GM21576 (cell line): Measurements from ENCODE around the gene IDH2.

Experiments used
- ATAC-seq: cut with Tn5 transposase; IDR thresholded peaks from one replicate; pipeline ENCODE4 v1.9.1; 2021; ENCODE audit warnings: mild to moderate bottlenecking, moderate library complexity; ENCODE audit not compliant: unreplicated experiment

IDH2 gene

DNA sequence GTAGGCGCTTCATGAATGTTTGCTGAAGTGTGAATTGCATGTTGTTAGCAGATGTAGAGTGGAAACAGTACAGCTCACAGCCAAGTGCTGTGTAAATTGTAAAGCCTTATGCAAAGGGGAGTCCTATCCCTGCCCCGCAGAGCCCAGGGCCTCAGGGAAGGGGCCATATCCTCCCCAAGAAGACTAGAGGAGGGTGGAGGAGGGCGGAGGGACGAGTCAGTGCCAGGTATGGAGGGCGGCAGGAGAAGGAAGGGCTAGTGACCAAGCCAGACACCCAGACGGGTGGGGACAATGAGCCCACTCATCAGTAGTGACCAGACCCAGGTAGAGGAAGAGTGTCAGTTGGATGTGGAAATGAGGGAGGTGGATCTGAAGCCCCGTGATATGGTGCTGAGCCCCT is 56.0 kb downstream of the IDH2 start:
- ATAC-seq, result no peak

DNA sequence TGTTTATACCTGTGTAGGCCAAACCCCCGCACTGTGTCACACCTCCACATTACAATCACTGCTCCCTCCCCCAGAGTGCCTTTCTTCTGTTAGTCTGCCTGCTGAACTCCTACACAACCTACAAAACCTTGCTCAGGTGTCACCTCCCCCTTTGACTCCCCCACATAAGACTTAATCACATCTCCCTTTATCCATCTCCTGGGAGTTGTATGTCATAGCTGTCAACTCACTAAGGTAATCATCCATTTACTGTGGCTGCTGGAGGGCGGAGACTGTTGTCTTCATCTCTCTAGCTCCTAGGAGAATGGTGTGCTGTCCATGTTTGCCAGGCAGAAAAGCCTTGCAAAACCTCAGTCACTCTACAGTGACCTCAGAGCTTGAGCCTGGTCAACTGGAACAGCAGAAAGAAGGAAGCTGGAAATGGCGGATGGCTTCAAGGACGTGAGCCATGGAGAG is 57.3 kb downstream of the IDH2 start:
- no peak for ATAC-seq

DNA sequence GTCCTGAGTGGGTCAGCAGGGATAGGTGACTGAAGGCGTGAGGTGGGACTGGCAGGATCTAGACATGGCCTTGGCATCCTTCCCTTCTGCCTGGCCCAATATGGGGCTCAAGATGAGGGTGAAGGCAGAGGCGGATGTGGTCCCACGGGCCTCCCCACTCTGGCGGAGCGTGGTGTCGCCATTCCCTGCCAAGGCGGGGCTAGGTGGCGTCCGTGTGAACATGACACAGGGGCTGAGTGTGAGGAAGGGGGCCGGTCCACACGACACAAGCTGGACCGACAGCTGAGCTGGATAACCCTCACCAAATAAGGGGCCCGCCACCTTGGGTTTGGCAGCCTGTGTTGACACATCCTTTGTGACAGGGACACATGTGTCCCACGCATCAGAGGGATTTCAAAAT is 58.1 kb downstream of the IDH2 start:
- ATAC-seq, result no peak

DNA sequence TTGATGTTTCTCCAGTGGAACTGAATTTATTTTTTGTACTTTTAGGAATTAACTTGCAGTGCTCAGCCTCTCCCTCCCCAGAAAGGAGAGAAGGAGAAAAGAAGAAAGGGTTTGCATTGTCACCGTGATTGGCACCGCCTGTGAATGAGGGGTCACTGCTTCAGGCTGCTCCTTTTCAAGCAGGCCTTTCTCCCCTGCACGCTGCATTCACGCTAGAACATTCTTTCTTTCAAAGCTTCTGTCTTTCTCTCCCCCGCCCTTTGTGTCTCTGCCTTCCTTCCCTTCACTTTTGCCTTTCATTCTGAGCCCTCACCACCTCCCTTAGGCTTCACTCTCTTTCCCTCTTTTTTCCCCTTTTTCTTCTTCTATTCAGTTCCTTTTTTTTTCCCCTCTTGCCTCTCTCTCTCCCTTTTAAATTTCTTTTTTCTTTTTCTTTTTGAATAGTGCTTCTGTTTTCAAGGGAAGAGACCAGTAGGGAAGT is 58.7 kb downstream of the IDH2 start:
- no peak for ATAC-seq

DNA sequence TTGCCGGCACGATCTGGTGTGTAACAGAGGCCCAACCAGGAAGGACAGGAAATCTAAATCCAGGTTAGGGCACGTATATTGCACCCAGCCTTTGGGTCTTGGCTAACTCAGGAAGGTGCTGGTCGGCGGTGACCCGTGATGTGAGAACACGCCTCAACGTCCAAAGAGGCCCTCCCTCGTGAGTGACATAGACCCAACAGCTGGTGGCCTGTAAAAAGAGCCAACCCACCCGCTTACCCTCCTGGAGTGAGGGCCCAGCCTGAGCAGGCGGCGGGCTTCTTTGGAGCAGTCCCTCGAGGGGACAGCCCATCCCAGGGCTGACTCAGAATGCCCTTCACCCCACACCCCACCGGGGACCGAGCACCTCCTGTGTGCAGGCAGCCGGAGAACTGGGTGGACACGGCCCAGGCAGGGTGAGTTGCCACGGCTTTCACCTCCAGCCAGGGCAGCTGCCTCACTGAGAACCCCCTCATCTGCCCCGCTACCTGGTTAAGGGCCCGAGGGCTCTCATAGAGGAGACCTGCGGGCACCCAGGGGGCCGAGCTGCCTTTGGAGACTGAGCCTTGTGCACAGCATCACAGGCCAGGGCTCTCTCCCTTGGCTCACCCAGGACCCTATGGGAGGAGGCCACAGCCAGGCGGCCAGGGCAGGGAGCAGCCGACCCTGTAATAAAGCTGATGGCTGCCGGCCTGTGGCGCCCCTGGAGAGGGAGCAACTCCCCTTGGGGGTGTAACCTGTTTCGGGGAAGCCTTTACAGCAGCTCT is 59.3 kb downstream of the IDH2 start:
- no peak for ATAC-seq

DNA sequence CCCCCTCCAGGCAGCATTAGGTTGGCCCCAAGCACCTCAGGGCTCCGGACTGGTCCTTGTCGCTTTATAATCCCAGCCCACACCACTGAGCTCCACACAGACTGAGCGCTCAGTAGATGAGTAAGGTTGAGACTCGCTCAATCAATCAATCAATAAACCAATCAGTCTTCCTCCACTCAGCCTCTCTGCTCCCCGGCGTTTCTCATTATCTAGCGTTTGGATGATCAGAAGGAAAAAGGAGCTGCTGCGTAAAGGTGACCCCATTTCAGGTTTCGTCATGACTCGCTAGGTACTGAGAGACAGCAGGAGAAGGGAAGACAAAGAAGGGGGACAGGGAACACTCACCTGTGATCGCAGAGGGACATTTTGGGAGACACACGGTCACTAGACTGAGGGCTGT is 59.9 kb downstream of the IDH2 start:
- ATAC-seq, result no peak

DNA sequence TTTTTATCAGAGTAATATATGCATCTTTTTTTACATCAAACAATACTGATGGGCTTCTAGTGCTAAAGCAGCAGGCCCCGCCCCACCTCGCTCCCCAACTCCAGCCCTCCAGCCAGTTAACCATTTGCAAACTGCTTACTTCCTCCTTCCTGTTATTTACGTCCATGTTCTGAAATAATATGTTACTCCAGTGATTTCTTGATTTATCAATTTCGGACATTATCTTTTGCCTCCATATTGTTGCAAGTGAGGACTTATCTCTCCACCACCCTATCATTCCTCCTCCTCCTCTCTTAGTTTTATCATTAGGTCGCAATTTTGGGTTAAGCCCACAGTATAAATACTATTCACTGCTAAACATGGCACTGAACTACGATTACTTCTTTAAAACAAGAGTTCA is 61.6 kb downstream of the IDH2 start:
- ATAC-seq, result no peak

DNA sequence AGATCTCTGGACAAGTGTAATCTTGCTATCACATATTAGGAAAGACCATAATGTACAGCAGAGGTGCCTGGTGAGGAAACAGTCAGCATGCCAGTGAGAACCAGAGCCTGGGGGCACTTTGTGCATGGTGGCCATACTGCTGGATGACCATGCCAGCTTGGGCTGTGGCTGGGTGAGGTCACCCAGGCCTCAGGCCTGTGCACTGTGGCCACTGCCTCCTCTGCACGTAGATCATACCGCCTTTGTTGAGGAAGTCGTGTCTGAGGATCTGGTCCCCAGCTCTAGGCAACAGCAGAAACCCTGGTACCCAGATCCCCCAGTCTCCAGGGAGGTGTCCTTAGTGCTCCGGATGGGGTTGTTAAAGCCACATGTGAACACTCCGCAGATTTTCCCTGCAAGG is 62.3 kb downstream of the IDH2 start:
- ATAC-seq, result no peak

DNA sequence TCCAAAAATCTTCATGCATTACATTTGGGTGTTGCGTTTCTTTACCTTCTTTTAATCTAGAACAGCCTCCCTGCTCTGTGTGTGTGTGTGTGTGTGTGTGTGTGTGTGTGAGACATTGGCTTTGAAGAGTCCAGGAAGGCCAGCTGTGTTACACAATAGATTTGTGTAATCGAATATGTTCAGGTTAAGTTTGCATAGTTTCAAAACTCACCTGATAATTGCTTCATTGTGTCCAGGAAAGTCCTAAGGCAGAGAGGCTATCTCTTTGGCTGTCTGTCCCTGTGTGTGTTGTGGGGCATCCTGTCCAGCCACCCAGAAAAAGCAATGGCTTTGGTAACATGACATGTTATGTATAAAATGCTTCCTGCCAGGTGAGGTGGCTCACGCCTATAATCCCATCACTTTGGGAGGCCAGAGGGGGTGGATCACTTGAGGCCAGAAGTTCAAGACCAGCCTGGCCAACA is 63.6 kb downstream of the IDH2 start:
- no peak for ATAC-seq

DNA sequence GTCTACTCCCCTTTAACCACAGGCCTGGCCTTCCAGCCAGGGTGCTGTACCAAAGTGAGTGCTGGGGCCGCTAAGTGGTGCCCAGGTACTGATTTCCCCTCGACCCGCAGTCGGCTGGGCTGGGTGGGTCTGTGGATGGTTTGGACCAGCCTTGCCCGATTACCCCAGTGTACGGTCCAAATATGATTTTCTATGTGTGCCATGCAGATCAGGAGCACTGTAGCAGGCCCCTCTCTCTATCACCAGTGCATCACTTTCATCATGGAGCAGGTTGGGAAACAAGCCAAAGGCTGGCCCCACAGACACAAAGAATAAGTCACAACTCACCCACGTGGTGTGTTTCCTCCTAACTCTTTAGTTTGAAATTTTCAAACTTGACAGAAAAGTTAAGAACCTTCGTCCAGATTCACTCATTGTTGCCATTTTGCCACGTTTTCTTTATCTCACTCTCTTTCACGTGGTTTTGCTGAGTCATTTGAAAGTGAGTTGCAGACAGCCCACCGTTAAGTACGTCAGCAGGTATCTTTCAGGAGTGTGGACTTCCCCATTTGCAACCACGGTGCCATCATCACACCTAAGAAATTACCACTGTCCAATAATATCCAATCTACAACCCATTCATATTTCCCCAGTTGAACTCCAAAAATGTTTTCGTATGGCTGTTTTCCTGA is 64.2 kb downstream of the IDH2 start:
- ATAC-seq, result peak; percentile 72

DNA sequence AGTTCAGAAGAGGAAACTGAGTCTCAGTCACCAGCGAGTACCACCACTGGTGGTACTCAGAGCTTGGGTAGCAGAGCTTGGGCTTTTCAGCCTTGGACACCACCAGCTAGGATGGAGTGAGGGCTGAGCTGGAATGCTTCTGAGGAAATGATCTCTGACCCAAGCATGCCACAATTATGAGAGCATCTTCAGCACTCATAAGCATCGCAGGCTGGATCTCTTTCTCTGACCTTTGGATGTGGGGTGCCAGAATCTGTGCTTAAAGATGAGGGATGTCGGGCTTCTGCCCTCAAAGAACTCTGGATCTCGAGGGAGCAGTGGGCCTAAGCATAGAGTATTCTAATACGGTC is 64.8 kb downstream of the IDH2 start:
- no peak for ATAC-seq

DNA sequence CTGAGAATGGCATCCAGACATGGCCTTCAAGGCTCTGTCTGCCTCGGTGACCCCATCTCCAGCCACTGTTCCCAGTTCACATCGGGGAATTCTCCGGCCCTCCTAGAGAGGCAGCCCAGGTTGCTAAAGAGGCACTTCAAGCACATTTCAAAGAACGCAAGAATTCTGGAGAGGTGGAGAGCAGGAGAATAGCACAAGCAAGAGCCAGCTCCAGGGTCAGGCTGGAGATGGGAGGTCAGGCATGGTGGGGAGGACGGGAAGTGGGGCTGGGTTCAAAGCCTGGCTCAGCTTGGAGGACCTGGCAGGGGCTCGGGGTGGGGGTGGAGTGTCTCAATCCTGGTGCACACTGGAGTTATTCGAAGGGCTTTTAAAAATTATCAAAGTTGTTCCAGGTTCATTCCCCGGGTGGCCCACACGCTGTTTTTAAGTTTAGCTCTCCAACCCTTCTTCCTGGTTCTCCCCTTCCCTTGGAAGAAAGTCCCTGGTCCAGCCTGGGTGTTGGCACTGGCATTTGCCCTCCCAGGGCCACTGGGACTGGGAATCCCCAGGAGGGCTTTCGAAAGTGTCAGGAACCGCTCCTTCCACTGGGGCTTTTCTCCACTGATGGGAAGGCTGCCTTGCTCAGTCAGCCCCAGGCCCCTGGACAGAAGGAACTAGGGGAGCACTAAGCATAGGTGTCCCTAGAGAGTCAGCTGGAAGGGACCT is 65.3 kb downstream of the IDH2 start:
- ATAC-seq, result no peak

DNA sequence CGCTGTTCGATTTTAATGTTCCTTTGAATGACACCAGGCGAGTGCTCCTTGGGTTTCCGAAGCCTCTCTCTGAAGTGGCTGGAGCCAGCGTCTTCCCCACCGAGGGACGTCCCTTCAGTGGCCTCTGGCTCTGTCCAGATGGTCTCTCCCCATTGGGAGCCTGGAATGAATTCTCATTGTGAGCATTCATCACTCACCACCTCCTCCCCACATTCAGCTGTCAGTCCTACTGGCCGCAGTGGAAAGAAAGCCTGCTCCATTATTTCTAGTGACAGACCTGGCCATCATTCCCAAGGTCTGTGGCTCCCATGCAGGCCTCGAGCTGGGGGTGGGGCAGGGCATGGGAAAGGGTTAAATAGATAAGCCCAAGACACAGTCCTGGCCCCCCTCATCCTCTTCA is 65.9 kb downstream of the IDH2 start:
- ATAC-seq, result no peak

DNA sequence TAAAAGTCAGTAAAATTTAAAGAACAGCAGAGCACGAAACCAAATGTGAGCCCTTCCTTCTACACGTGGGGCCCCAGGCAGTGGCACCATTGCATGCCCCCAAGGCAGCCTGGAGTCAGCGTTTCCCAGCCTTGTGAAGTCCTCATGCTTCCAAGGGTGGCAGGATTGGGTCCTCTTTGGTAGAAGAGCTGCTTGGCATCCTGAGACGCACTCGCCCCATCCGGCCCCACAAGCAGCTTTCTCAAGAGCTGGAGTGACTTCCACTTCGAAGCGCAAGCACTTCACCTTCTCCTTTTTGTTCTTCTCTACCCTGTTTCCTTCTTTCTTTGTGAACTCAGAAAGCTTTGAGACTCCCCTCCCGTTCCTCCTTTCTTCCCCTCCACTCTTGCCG is 66.4 kb downstream of the IDH2 start:
- ATAC-seq, result no peak

DNA sequence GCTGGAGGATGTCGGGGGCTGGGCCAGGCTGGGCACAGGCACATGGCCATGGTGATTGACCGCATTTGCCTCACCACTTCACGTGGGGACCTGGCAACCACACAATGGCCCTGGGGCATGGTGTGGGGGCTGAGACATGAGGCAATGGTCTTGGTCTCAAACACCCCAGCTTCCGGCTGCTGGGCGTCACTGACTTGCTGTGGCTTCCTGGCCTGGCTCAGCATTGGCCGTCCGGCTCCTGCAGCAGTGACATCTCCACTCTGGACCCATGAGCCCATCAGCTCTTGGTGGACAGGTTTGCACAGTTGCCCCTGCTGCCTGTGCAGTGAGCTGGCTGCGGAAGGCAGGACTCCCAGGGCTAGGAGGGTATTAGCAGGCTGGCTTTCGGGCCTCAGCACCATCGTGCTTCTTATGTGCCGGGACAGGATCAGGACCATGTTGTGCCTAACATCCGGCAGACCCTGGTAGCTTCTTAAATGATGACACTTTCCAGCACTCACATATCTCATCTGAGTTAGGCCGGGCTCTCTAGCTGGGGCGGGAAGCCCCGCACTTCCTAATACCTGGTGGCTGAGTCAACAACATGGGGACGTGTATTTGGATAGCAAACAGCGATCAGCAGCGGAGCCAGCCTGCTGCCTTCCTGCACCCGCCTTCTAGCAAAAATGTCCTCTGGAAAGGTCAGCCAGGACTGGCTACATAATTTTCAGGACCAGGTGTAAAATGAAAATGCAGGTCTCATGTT is 67.0 kb downstream of the IDH2 start:
- ATAC-seq, result no peak

DNA sequence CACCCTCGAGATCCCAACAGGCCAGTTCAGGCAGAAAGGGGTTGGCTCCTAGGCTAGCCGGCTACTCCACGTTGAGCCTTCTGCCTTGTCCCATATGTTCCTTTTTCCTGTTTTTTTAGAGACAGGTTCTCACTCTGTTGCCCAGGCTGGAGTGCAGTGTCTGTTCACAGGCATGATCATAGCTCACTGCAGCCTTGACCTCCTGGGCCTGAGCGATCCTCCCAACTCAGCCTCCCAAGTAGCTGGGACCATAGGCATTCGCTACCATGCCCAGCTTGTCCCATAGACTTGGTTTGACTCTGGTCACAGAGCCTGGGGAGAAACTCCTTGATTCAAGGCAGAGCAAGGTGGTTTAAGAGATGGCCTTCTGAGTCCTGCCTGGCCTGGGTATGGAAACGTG is 68.8 kb downstream of the IDH2 start:
- ATAC-seq, result no peak
